Measurements from ENCODE around the gene DNPEP. TPM values are rescaled to one million over a fixed set of nuclear protein-coding genes. Genes with fewer than 3 reads are reported as not detected.

DNPEP gene
- total and polyA plus RNA-seq, 2 of the 4 experiments (the other 2 are of a cell fraction): 74.2 to 89.4 TPM

- Histone ChIP-seq H3K4me2 (ENCODE audit: low read depth, low read length) (no peak overlapping the region), H3K56ac (ENCODE audit: extremely low read depth, insufficient read depth, low read length) (no peak overlapping the region), H3K9me3 (ENCODE audit: control insufficient read depth, insufficient read depth, low read length) (no peaks in the 10 kb centered on the region), H3K14ac (replicated peaks; ENCODE audit: low read depth, low read length) (no peak overlapping the region), H2BK15ac (ENCODE audit: low read depth, low read length) (no peak overlapping the region), H3K27ac (ENCODE audit: insufficient read depth, low read length) (no peak overlapping the region), H3K27me3 (ENCODE audit: control insufficient read depth, insufficient read depth, low read length) (no peaks in the 10 kb centered on the region), H3K4me1 (ENCODE audit: control insufficient read depth, insufficient read depth, low read length) (peaks cover 4% of the 10 kb centered on the region; the same call in 1 of the 2 replicates), H3K36me3 (ENCODE audit: control insufficient read depth, insufficient read depth, low read length) (peaks cover 51% of the 10 kb centered on the region), H3K4ac (ENCODE audit: low read depth, low read length) (no peak overlapping the region), H2BK120ac (ENCODE audit: low read depth, low read length) (no peak overlapping the region), H3K23ac (ENCODE audit: low read depth, low read length) (no peak overlapping the region), H2BK20ac (ENCODE audit: low read depth, low read length) (no peak overlapping the region), H4K5ac (ENCODE audit: low read depth, low read length) (no peak overlapping the region), H4K91ac (ENCODE audit: insufficient read depth, low read depth, low read length) (no peak overlapping the region), H3K18ac (ENCODE audit: low read depth, low read length) (no peak overlapping the region), H4K8ac (ENCODE audit: low read depth in 2 of 2, low read length in 2 of 2) (no peak overlapping the region), H2BK5ac (ENCODE audit: low read depth, low read length, poor library complexity, severe bottlenecking) (no peak overlapping the region), H3K79me1 (ENCODE audit: low read depth in 1 of 2, low read length in 2 of 2) (no peaks in the 10 kb centered on the region), H3K4me3 (ENCODE audit: insufficient read depth, low read depth, low read length) (no peak overlapping the region), H2AK9ac (replicated peaks; ENCODE audit: low read depth, low read length, poor library complexity) (no peak overlapping the region), H2AK5ac (ENCODE audit: low read depth, low read length) (no peak overlapping the region), H3K9ac (ENCODE audit: low read depth, low read length) (no peak overlapping the region), H2AFZ (replicated peaks; ENCODE audit: low read length, poor library complexity) (no peak overlapping the region), H4K20me1 (ENCODE audit: insufficient read depth, low read length) (no peaks in the 10 kb centered on the region), H3K9me1 (ENCODE audit: insufficient read depth, low read length) (peaks cover 3% of the 10 kb centered on the region; the same call in 1 of the 2 replicates)
- ChIA-PET POLR2A (ENCODE audit: unreplicated experiment) (interaction anchor here (0.7 to 1.5 kb wide), 2 partner anchors 10 to 1959 kb away, joined by 3 read pairs; no protein-coding TSS in a partner anchor), CTCF (no interaction called here)
- no peak for TF ChIP-seq MAFK (IDR thresholded peaks at IDR 0.05; ENCODE audit: low read depth, low read length)
- TF ChIP-seq CHD1 (IDR thresholded peaks at IDR 0.05; ENCODE audit: low read depth, low read length): no peak
- no peak for TF ChIP-seq BHLHE40 (IDR thresholded peaks at IDR 0.05; ENCODE audit: low read depth, low read length)
- TF ChIP-seq RCOR1 (IDR thresholded peaks at IDR 0.05; ENCODE audit: insufficient replicate concordance, low read length): no peak
- TF ChIP-seq MXI1 (IDR thresholded peaks at IDR 0.05; ENCODE audit: borderline replicate concordance, low read depth, low read length): no peak
- TF ChIP-seq RFX5 (IDR thresholded peaks at IDR 0.05; ENCODE audit: low read depth, low read length): no peak
- no peak for TF ChIP-seq NFE2L2 (IDR thresholded peaks at IDR 0.05; ENCODE audit: low read depth, low read length)
- TF ChIP-seq CEBPB (IDR thresholded peaks at IDR 0.05; ENCODE audit: low read depth, low read length): no peak
- no peak for TF ChIP-seq POLR2A (IDR thresholded peaks at IDR 0.05; ENCODE audit: low read depth, low read length)
- no peak for TF ChIP-seq USF2 (IDR thresholded peaks at IDR 0.05; ENCODE audit: low read depth, low read length)
- TF ChIP-seq SMC3 (IDR thresholded peaks at IDR 0.05; ENCODE audit: low read depth, low read length): no peak
- TF ChIP-seq, protein P1, sequence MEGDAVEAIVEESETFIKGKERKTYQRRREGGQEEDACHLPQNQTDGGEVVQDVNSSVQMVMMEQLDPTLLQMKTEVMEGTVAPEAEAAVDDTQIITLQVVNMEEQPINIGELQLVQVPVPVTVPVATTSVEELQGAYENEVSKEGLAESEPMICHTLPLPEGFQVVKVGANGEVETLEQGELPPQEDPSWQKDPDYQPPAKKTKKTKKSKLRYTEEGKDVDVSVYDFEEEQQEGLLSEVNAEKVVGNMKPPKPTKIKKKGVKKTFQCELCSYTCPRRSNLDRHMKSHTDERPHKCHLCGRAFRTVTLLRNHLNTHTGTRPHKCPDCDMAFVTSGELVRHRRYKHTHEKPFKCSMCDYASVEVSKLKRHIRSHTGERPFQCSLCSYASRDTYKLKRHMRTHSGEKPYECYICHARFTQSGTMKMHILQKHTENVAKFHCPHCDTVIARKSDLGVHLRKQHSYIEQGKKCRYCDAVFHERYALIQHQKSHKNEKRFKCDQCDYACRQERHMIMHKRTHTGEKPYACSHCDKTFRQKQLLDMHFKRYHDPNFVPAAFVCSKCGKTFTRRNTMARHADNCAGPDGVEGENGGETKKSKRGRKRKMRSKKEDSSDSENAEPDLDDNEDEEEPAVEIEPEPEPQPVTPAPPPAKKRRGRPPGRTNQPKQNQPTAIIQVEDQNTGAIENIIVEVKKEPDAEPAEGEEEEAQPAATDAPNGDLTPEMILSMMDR (conservative IDR thresholded peaks at IDR 0.05; ENCODE audit: low read depth, low read length): no peak
- no peak for TF ChIP-seq MAZ (IDR thresholded peaks at IDR 0.05; ENCODE audit: borderline replicate concordance, low read depth, low read length)
- TF ChIP-seq ELK1 (IDR thresholded peaks at IDR 0.05; ENCODE audit: borderline replicate concordance, low read depth, low read length): no peak
- no peak for TF ChIP-seq FOS (IDR thresholded peaks at IDR 0.05; ENCODE audit: low read depth, low read length)
- no peak for TF ChIP-seq RAD21 (IDR thresholded peaks at IDR 0.05; ENCODE audit: low read length)
- dilution Hi-C loops (cut with HindIII; ENCODE audit: low sequenced_read_pairs, unreplicated experiment): no loop called here
- in situ Hi-C loops (cut with MboI; ENCODE audit: low sequenced_read_pairs): no loop called here
- ATAC-seq (ENCODE audit: low read depth) (no peak), DNase-seq (no peak)
- 85% methylated on average over 4 of the region's 13 CpGs; no CpG with 5 or more reads in 1 of the 2 experiments for WGBS, 2 experiments (ENCODE audit: extremely low coverage in 2 of 2, insufficient read length in 1 of 2)
- intact Hi-C loops (cut with micrococcal nuclease): no loop called here
- BruUV-seq (replicated peaks): no TSS peak
These were observed 9.4 kb downstream of the DNPEP start for GRCh38 chr2:219378163-219378851.

All from IMR-90 (cell line).